Neural progenitor cell (in vitro differentiated cells): ENCODE measurements around the gene SOX10. TPM values are rescaled to one million over a fixed set of nuclear protein-coding genes. Genes with fewer than 3 reads are reported as not detected.

Experiments
- DNase-seq: peaks from one replicate; pipeline ENCODE4 v3.0.0-alpha.2; 2016; ENCODE audit warnings: low spot score
- H2AFZ ChIP-seq: fragments of 200-600 bp; sonication (generic); replicated peaks from 2 replicates; pipeline ENCODE4 v1.6.1; 2016; ENCODE audit warnings: antibody characterized with exemption
- H3F3A ChIP-seq: fragments of 200-600 bp; sonication (generic); 2 replicates; pipeline ENCODE4 v1.6.1; 2016; ENCODE audit warnings: antibody characterized with exemption, low read depth
- H3K27ac ChIP-seq: fragments of 200-600 bp; sonication (generic); 2 replicates; pipeline ENCODE4 v1.5.1; 2016; ENCODE audit warnings: mild to moderate bottlenecking
- H3K27me3 ChIP-seq: fragments of 200-600 bp; sonication (generic); 2 replicates; pipeline ENCODE4 v1.6.1; 2016; ENCODE audit warnings: mild to moderate bottlenecking, moderate library complexity
- H3K36me3 ChIP-seq: fragments of 200-600 bp; sonication (generic); 2 replicates; pipeline ENCODE4 v1.5.1; 2016
- H3K4me1 ChIP-seq: fragments of 200-600 bp; sonication (generic); 2 replicates; pipeline ENCODE4 v1.6.1; 2016; ENCODE audit warnings: mixed run types
- H3K4me2 ChIP-seq: fragments of 200-600 bp; sonication (generic); 2 replicates; pipeline ENCODE4 v1.6.1; 2016
- H3K4me3 ChIP-seq: fragments of 200-600 bp; sonication (generic); 2 replicates; pipeline ENCODE4 v1.5.1; 2016
- H3K79me2 ChIP-seq: fragments of 200-600 bp; sonication (generic); 2 replicates; pipeline ENCODE4 v1.6.1; 2016; ENCODE audit warnings: low read depth
- H3K9ac ChIP-seq: fragments of 200-600 bp; sonication (generic); 2 replicates; pipeline ENCODE4 v1.6.1; 2016
- H3K9me3 ChIP-seq: fragments of 200-600 bp; sonication (generic); 2 replicates; pipeline ENCODE4 v1.5.1; 2016; ENCODE audit warnings: low read depth
- H4K20me1 ChIP-seq: fragments of 200-600 bp; sonication (generic); 2 replicates; pipeline ENCODE4 v1.6.1; 2016; ENCODE audit warnings: low read depth
- H3K27ac Mint-ChIP-seq: 3 replicates; pipeline ENCODE4 v1.8.0; 2021; ENCODE audit warnings: mixed read lengths
- H3K27me3 Mint-ChIP-seq: 2 replicates; pipeline ENCODE4 v1.8.0; 2022; ENCODE audit warnings: low read depth, mild to moderate bottlenecking, inconsistent platforms, moderate library complexity, mixed read lengths; ENCODE audit not compliant: insufficient read depth
- H3K36me3 Mint-ChIP-seq: 3 replicates; pipeline ENCODE4 v1.8.0; 2021; ENCODE audit warnings: mixed read lengths
- H3K4me1 Mint-ChIP-seq: 3 replicates; pipeline ENCODE4 v1.8.0; 2021; ENCODE audit warnings: mixed read lengths
- H3K4me3 Mint-ChIP-seq: 3 replicates; pipeline ENCODE4 v1.8.0; 2021; ENCODE audit warnings: mild to moderate bottlenecking, moderate library complexity, mixed read lengths
- H3K9me3 Mint-ChIP-seq: 3 replicates; pipeline ENCODE4 v1.8.0; 2020; ENCODE audit warnings: mixed read lengths
- EZH2 ChIP-seq: fragments of 200-600 bp; sonication (generic); IDR thresholded peaks from 2 replicates; pipeline ENCODE4 v1.6.1; 2017; ENCODE audit warnings: antibody characterized with exemption, mild to moderate bottlenecking, moderate library complexity
- EZH2phosphoT487 ChIP-seq: fragments of 200-600 bp; sonication (generic); IDR thresholded peaks from 2 replicates; pipeline ENCODE4 v1.6.1; 2017; ENCODE audit warnings: antibody characterized with exemption
- total RNA-seq: library from RNA; depleted of rRNA; stranded (reverse); fragments of >200 nt; gene quantifications from 2 replicates; pipeline ENCODE4 v1.2.3, GENCODE V29; 2015; ENCODE audit warnings: low replicate concordance
- TF ChIP-seq, protein P1 (sequence below): fragments of 200-600 bp; sonication (generic); IDR thresholded peaks from 2 replicates; pipeline ENCODE4 v1.5.1; 2017; ENCODE audit warnings: antibody characterized with exemption, mild to moderate bottlenecking

The SOX10 gene
- total RNA-seq, 1 donor from 2014 or later = 0.99 TPM

DNA sequence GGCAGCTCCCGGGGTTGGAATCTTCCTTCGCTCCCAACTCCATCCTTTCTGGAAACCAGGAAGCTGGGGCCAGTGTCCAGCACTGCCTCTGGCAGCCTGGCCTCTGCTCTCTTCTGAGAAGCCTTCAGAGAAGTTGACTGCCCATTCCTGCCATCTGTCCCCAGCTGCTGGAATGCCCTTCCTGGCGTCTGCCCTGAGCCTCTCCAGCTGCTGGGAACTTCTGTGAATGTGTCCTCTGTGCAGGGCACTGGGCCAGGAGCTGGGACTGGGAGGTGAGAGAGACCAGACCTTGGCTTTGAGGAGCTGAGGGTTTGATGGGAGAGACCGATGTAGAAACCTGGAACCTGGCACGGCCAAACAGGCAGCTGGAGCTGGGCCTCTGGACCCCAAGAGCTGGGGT lies 5.9 kb upstream of the SOX10 start:
- TF ChIP-seq EZH2phosphoT487 = no peak
- TF ChIP-seq EZH2 = no peak
- TF ChIP-seq, protein P1, sequence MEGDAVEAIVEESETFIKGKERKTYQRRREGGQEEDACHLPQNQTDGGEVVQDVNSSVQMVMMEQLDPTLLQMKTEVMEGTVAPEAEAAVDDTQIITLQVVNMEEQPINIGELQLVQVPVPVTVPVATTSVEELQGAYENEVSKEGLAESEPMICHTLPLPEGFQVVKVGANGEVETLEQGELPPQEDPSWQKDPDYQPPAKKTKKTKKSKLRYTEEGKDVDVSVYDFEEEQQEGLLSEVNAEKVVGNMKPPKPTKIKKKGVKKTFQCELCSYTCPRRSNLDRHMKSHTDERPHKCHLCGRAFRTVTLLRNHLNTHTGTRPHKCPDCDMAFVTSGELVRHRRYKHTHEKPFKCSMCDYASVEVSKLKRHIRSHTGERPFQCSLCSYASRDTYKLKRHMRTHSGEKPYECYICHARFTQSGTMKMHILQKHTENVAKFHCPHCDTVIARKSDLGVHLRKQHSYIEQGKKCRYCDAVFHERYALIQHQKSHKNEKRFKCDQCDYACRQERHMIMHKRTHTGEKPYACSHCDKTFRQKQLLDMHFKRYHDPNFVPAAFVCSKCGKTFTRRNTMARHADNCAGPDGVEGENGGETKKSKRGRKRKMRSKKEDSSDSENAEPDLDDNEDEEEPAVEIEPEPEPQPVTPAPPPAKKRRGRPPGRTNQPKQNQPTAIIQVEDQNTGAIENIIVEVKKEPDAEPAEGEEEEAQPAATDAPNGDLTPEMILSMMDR = no peak
- Histone ChIP-seq H4K20me1 (no peaks in the 10 kb centered on the region), H3K27ac (no peak overlapping the region), H3F3A (no peaks in the 10 kb centered on the region), H3K9ac (no peak overlapping the region), H3K27me3 (no peaks in the 10 kb centered on the region), H3K4me3 (no peak overlapping the region), H2AFZ (no peak overlapping the region), H3K36me3 (no peaks in the 10 kb centered on the region), H3K4me1 (peaks cover 2% of the 10 kb centered on the region), H3K9me3 (no peaks in the 10 kb centered on the region), H3K79me2 (no peaks in the 10 kb centered on the region), H3K4me2 (no peak overlapping the region)
- Mint-ChIP-seq H3K27ac (no peak overlapping the region), H3K4me1 (peaks cover 2% of the 10 kb centered on the region), H3K36me3 (no peaks in the 10 kb centered on the region), H3K27me3 (peaks cover 6% of the 10 kb centered on the region), H3K9me3 (no peaks in the 10 kb centered on the region), H3K4me3 (no peak overlapping the region)
- DNase-seq = no peak

DNA sequence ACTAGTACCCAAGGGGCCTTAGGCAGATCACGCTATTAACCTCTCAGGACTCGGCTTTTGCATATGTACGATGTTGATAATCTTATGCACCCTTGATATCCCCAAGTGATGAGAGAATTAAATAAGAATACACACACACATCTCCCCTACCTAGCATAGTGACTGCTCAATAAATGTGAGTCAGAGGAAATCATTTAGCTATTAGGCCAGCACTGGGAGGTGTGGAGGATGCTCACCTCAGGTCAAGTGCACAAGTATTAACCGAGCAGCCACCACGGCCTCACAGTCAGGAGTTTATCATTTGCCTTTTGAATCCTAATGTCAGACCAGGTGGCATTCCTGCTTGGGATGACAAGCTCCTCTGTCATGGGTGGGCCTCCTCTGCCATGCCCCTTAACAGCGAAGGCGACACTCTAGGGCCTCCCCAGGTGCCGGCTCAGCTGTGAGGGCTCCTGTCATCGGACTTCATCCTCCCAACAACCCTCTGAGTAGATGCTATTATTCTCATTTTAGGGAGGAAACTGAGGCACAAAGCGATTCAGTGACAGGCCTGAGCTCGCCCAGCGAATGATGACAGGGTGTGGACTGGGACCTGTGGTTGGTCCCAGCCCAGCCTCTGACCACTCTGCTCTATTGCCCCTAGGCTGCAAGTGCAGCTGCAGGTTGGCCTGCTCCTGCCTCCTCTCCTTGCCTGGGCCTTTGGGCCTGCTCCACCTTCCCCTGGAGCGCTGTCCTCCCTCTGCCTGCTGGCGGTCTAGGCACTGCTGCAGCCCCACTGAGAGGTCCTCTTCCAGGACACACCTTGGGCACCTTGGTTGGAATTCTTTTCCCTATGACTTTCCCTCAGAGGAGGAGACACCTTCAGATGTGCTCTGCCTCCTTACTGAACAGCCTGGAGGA lies 5.0 kb upstream of the SOX10 start:
- no peak overlapping the region for H3K9ac ChIP-seq
- no peaks in the 10 kb centered on the region for H3K36me3 ChIP-seq
- H3K4me1 Mint-ChIP-seq = peaks cover 3% of the 10 kb centered on the region
- H3K79me2 ChIP-seq = no peaks in the 10 kb centered on the region
- no peak overlapping the region for H2AFZ ChIP-seq
- H3K4me1 ChIP-seq = peaks cover 11% of the 10 kb centered on the region
- H3K4me3 ChIP-seq = no peak overlapping the region
- peaks cover 4% of the 10 kb centered on the region for H4K20me1 ChIP-seq
- peaks cover 6% of the 10 kb centered on the region for H3K27me3 Mint-ChIP-seq
- H3K4me2 ChIP-seq = no peak overlapping the region
- H3K9me3 Mint-ChIP-seq = no peaks in the 10 kb centered on the region
- H3K4me3 Mint-ChIP-seq = no peak overlapping the region
- peaks cover 7% of the 10 kb centered on the region for H3K27me3 ChIP-seq
- H3K27ac Mint-ChIP-seq = no peak overlapping the region
- no peaks in the 10 kb centered on the region for H3K9me3 ChIP-seq
- TF ChIP-seq EZH2phosphoT487 (no peak), EZH2 (no peak)
- TF ChIP-seq, protein P1 = no peak
- no peak overlapping the region for H3K27ac ChIP-seq
- H3K36me3 Mint-ChIP-seq = no peaks in the 10 kb centered on the region
- no peak for DNase-seq
- H3F3A ChIP-seq = peaks cover 1% of the 10 kb centered on the region

DNA sequence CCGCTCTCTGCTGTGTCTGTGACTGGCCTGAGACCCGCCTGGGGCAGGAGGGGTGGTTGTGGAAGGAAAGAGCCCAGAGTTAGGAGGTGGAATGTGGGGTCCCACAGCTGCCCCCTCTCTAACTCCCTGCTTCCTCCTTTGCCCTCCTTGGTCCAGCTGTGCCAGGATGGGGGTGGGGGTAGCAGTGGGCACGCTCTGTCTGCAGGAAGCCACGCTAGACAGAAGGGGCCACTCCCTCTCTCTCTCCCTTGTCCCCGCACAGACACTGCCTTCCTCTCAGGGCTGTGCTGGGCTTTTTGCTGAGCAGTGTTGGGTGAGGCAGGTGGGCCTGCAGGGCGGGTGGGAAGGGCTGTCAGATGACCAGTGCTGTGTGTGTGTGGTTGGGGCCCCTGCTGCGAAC lies 2.0 kb upstream of the SOX10 start:
- Histone ChIP-seq H3K36me3 (no peaks in the 10 kb centered on the region), H3K27me3 (peaks cover 31% of the 10 kb centered on the region), H3K4me3 (no peak overlapping the region), H4K20me1 (peaks cover 13% of the 10 kb centered on the region), H3F3A (peaks cover 14% of the 10 kb centered on the region), H3K9me3 (no peaks in the 10 kb centered on the region), H3K9ac (no peak overlapping the region), H2AFZ (no peak overlapping the region), H3K4me2 (no peak overlapping the region), H3K79me2 (no peaks in the 10 kb centered on the region), H3K4me1 (peaks cover 25% of the 10 kb centered on the region), H3K27ac (no peak overlapping the region)
- Mint-ChIP-seq H3K36me3 (no peaks in the 10 kb centered on the region), H3K4me1 (peaks cover 3% of the 10 kb centered on the region), H3K27me3 (peaks cover 15% of the 10 kb centered on the region), H3K4me3 (no peak overlapping the region), H3K27ac (no peak overlapping the region), H3K9me3 (no peaks in the 10 kb centered on the region)
- TF ChIP-seq, protein P1 = no peak
- no peak for TF ChIP-seq EZH2phosphoT487
- TF ChIP-seq EZH2 = no peak
- no peak for DNase-seq
